Amniotic stem cell (primary cell): ENCODE results near the gene RERE.
"Not testable (repeated sequence)": the region's sequence is repeated elsewhere in the genome, so short reads cannot be mapped to it uniquely, and the experiment has no call there.

Experiments
- DNase-seq: peaks from one replicate; lab custom pipeline; 2025; lab: John Stamatoyannopoulos, UW

The RERE gene

GRCh38 chr1:8714173-8714572, 103.3 kb downstream of the RERE start:
- DNase-seq: no peak

- DNase-seq: peak; percentile 61
Observed at GRCh38 chr1:8712413-8713231, 104.8 kb downstream of the RERE start.

GRCh38 chr1:8711873-8712412, 105.5 kb downstream of the RERE start:
- DNase-seq: no peak

- DNase-seq: no peak
Observed at GRCh38 chr1:8711151-8711550, 106.3 kb downstream of the RERE start.

- DNase-seq: no peak
Observed at GRCh38 chr1:8708259-8708658, 109.2 kb downstream of the RERE start.

- no peak for DNase-seq
Observed at GRCh38 chr1:8706995-8707396, 110.4 kb downstream of the RERE start.

GRCh38 chr1:8706291-8706690, 111.1 kb downstream of the RERE start:
- no peak for DNase-seq

- DNase-seq: no peak
Observed at GRCh38 chr1:8704866-8705506, 112.5 kb downstream of the RERE start.

GRCh38 chr1:8702850-8703810, 114.3 kb downstream of the RERE start:
- DNase-seq: peak; percentile 67

GRCh38 chr1:8702472-8702849, 115.0 kb downstream of the RERE start:
- no peak for DNase-seq

- no peak for DNase-seq
Observed at GRCh38 chr1:8701794-8702471, 115.5 kb downstream of the RERE start.

GRCh38 chr1:8699679-8700078, 117.8 kb downstream of the RERE start:
- no peak for DNase-seq

- no peak for DNase-seq
Observed at GRCh38 chr1:8698937-8699447, 118.4 kb downstream of the RERE start.

GRCh38 chr1:8698012-8698630, 119.3 kb downstream of the RERE start:
- DNase-seq: no peak

GRCh38 chr1:8695442-8695841, 122.0 kb downstream of the RERE start:
- not testable (repeated sequence) for DNase-seq

GRCh38 chr1:8693107-8693506, 124.3 kb downstream of the RERE start:
- DNase-seq: no peak

- no peak for DNase-seq
Observed at GRCh38 chr1:8691662-8692061, 125.8 kb downstream of the RERE start.

GRCh38 chr1:8690253-8690525, 127.3 kb downstream of the RERE start:
- DNase-seq: no peak

GRCh38 chr1:8689431-8690252, 127.8 kb downstream of the RERE start:
- DNase-seq: no peak

GRCh38 chr1:8687538-8687937, 129.9 kb downstream of the RERE start:
- no peak for DNase-seq
